GM21528 (cell line): ENCODE data around the gene CTRB1.

Experiments used
- ATAC-seq: cut with Tn5 transposase; IDR thresholded peaks from one replicate; pipeline ENCODE4 v1.9.1; 2021; ENCODE audit warnings: mild to moderate bottlenecking, moderate library complexity; ENCODE audit not compliant: unreplicated experiment, low FRiP score

CTRB1 gene

GRCh38 chr16:75224306-75225082 is 5.7 kb downstream of the CTRB1 start:
- no peak for ATAC-seq

- no peak for ATAC-seq
Measured at GRCh38 chr16:75225092-75225491, 6.3 kb downstream of the CTRB1 start.

GRCh38 chr16:75225678-75226515 is 7.1 kb downstream of the CTRB1 start:
- no peak for ATAC-seq

GRCh38 chr16:75226550-75227360 is 8.0 kb downstream of the CTRB1 start:
- ATAC-seq = no peak

GRCh38 chr16:75227361-75228142 is 8.8 kb downstream of the CTRB1 start:
- ATAC-seq = no peak

GRCh38 chr16:75228143-75228976 is 9.6 kb downstream of the CTRB1 start:
- no peak for ATAC-seq

- no peak for ATAC-seq
Measured at GRCh38 chr16:75229172-75230031, 10.6 kb downstream of the CTRB1 start.

GRCh38 chr16:75230471-75231110 is 11.8 kb downstream of the CTRB1 start:
- ATAC-seq = no peak

- no peak for ATAC-seq
Measured at GRCh38 chr16:75231570-75231969, 12.8 kb downstream of the CTRB1 start.

- no peak for ATAC-seq
Measured at GRCh38 chr16:75233611-75233938, 14.8 kb downstream of the CTRB1 start.

- ATAC-seq = no peak
Measured at GRCh38 chr16:75234856-75235696, 16.3 kb downstream of the CTRB1 start.

- ATAC-seq = no peak
Measured at GRCh38 chr16:75235721-75236193, 17.0 kb downstream of the CTRB1 start.

- no peak for ATAC-seq
Measured at GRCh38 chr16:75236232-75236631, 17.4 kb downstream of the CTRB1 start.

- ATAC-seq = no peak
Measured at GRCh38 chr16:75236736-75237397, 18.1 kb downstream of the CTRB1 start.

GRCh38 chr16:75237398-75238131 is 18.8 kb downstream of the CTRB1 start:
- ATAC-seq = no peak
